BLaER1 (cell line): ENCODE results near the gene ZNF154.

Experiments
- H3K27ac ChIP-seq: shearing (Covaris generic); formaldehyde crosslinking; 2 replicates; pipeline ENCODE4 v1.8.1; 2022
- H3K27me3 ChIP-seq: shearing (Covaris generic); formaldehyde crosslinking; 2 replicates; pipeline ENCODE4 v1.8.1; 2022
- H3K36me3 ChIP-seq: shearing (Covaris generic); formaldehyde crosslinking; 2 replicates; pipeline ENCODE4 v1.8.1; 2022
- H3K4me1 ChIP-seq: shearing (Covaris generic); formaldehyde crosslinking; 2 replicates; pipeline ENCODE4 v1.8.1; 2022
- H3K4me2 ChIP-seq: shearing (Covaris generic); formaldehyde crosslinking; 2 replicates; pipeline ENCODE4 v1.8.1; 2022
- H3K4me3 ChIP-seq: shearing (Covaris generic); formaldehyde crosslinking; 2 replicates; pipeline ENCODE4 v1.8.1; 2022
- H3K9ac ChIP-seq: shearing (Covaris generic); formaldehyde crosslinking; 2 replicates; pipeline ENCODE4 v1.8.1; 2022
- H3K9me3 ChIP-seq: shearing (Covaris generic); formaldehyde crosslinking; 2 replicates; pipeline ENCODE4 v1.8.1; 2022
- H4K20me1 ChIP-seq: shearing (Covaris generic); formaldehyde crosslinking; 2 replicates; pipeline ENCODE4 v1.8.1; 2022
- Cebpa-rat ChIP-seq: shearing (Covaris generic); IDR thresholded peaks from 2 replicates; pipeline ENCODE4 v1.8.1; 2022

ZNF154 gene

DNA sequence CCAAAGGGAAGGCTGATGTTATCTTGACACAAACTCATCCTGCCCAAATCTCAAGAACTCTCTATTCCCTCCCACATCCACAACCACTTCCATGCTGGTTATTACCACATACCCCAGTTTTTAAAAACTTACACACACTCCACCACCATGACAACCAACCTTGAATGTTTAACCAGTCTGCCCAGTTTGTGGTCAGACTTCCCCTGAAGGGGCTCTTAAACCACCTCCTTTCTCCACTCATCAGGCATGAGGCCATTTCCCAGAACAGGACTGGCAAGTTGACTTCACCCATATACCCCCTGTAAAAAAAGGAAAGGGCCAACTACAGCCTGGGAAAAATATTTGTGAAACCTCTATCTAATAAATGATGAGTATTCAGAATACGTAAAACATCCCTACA is 52.7 kb downstream of the ZNF154 start:
- Histone ChIP-seq H3K36me3 (no peaks in the 10 kb centered on the region), H3K27me3 (no peaks in the 10 kb centered on the region; the same call in 1 of the 2 replicates), H3K4me3 (no peak overlapping the region), H3K27ac (no peak overlapping the region), H3K9ac (no peak overlapping the region), H3K4me2 (no peak overlapping the region), H3K9me3 (peaks cover 35% of the 10 kb centered on the region), H4K20me1 (no peaks in the 10 kb centered on the region), H3K4me1 (peaks cover 8% of the 10 kb centered on the region)
- TF ChIP-seq Cebpa-rat = no peak

DNA sequence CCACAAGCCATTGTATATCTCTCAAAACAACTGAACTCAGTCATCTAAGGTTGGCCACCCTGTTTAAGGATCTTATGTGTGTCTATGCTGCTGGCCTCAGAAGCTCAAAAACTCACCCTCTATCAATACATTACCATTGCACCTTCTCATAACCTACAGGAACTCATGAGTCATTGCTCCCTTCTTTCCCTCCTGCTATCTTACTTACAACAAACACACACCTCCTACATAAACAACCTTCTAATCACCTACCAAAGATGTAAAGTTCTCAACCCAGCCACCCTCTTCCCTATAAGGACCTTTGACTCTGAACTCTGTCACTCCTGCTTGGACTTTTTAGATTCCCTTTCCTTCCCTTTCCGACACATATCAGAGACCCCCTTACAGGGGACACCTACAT is 53.6 kb downstream of the ZNF154 start:
- Histone ChIP-seq H3K4me1 (peaks cover 18% of the 10 kb centered on the region), H3K4me2 (no peak overlapping the region), H4K20me1 (no peaks in the 10 kb centered on the region), H3K9ac (no peak overlapping the region), H3K9me3 (peaks cover 39% of the 10 kb centered on the region), H3K27ac (no peak overlapping the region), H3K27me3 (no peaks in the 10 kb centered on the region; the same call in 1 of the 2 replicates), H3K4me3 (no peak overlapping the region), H3K36me3 (no peaks in the 10 kb centered on the region)
- TF ChIP-seq Cebpa-rat = no peak

DNA sequence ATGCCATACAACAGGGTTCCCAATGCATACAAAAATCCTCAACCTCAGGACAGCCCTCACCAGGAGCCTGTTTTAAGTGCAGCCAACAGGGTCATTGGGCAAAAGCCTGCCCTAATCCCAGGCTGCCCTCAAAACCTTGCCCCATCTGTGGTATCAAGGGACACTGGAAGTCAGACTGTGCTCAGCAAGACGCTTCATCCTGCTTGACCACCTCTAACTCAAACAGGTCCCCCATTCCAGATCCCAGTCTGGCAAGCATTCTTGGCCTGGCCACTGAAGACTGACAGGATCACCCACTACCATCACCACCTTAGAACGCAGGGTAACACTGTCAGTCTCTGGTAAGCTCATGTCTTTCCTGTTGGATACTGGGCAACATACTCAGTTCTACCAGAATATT is 55.3 kb downstream of the ZNF154 start:
- no peak overlapping the region for H3K27ac ChIP-seq
- no peak overlapping the region for H3K4me3 ChIP-seq
- no peak overlapping the region for H3K4me2 ChIP-seq
- no peaks in the 10 kb centered on the region for H3K27me3 ChIP-seq
- no peak overlapping the region for H3K9ac ChIP-seq
- H3K4me1 ChIP-seq = peaks cover 18% of the 10 kb centered on the region
- H3K9me3 ChIP-seq = peaks cover 46% of the 10 kb centered on the region
- H4K20me1 ChIP-seq = no peaks in the 10 kb centered on the region
- H3K36me3 ChIP-seq = no peaks in the 10 kb centered on the region
- no peak for TF ChIP-seq Cebpa-rat

DNA sequence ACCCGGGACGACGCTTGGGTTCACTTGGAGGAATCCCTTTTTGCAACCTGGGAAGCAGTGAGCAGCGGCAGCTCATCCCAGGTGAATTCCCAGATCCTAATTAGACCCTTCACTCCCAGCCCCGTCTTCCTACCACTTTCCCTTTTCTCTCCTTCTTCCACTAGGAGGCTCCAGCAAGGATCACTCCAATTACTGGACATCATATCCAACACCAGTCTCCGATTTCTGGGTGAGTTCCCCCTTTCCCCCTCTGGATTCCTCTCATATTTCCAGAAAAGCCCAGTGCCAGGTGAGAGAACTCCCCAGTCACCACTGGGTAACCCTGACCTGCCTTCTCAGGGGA is 57.4 kb downstream of the ZNF154 start:
- Histone ChIP-seq H3K9me3 (peaks cover 46% of the 10 kb centered on the region), H3K36me3 (no peaks in the 10 kb centered on the region), H3K4me3 (peak overlapping the region; percentile 32), H3K9ac (no peak overlapping the region), H3K4me1 (peaks cover 18% of the 10 kb centered on the region), H3K27ac (peak overlapping the region; percentile 51), H3K4me2 (peak overlapping the region; percentile 79), H4K20me1 (no peaks in the 10 kb centered on the region), H3K27me3 (no peaks in the 10 kb centered on the region)
- no peak for TF ChIP-seq Cebpa-rat

DNA sequence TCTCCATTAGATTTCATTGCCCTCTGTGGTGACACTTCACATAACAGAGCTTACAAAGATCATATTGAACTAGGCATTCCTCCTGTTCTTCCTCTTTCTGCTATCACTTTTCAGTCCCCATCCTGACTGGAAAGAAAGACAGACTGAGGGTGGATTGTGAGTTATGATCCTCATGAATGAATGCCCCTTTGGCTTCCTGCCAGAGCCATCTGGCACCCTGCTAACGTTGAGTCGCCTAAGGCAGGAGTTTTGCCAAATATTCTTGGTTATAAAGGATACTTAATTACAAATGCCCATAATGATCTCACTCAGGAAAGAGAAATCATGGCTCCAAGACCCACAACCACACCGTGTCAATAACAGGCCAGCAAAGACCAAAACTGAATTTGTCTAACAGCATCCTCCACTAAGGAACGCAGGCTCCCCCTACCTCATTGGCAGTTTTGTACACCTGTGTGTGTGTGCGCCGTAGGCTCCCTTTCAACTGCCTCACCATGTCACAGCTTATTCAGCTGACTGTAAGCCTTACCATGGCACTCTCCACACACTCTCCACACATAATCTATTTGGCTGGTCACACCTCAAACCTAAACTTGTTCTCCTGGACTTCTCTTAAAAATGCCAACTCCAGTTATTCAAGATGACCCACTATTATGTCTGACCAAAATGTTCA is 60.5 kb downstream of the ZNF154 start:
- Histone ChIP-seq H3K9me3 (peaks cover 34% of the 10 kb centered on the region), H3K4me3 (no peak overlapping the region), H3K9ac (no peak overlapping the region), H3K27me3 (no peaks in the 10 kb centered on the region), H4K20me1 (no peaks in the 10 kb centered on the region), H3K36me3 (peaks cover 1% of the 10 kb centered on the region; the same call in 1 of the 2 replicates), H3K27ac (no peak overlapping the region), H3K4me2 (no peak overlapping the region), H3K4me1 (peaks cover 18% of the 10 kb centered on the region)
- no peak for TF ChIP-seq Cebpa-rat
